CD4-positive, alpha-beta T cell (primary cell): ENCODE results near the gene PCOLCE2. TPM values are rescaled to one million over a fixed set of nuclear protein-coding genes. Genes with fewer than 3 reads are reported as not detected.

Source experiments
- ATAC-seq: fragments of 200-7000 bp; cut with Tn5 transposase; one replicate; pipeline ENCODE4 v1.10.0; 2022; ENCODE audit warnings: mild to moderate bottlenecking; ENCODE audit not compliant: poor library complexity
- CTCF ChIA-PET: fragments of 350-600 bp; sonication (Branson Sonifier 250); formaldehyde crosslinking; loops from one replicate; lab custom pipeline; 2021; ENCODE audit warnings: antibody characterized with exemption, inconsistent platforms; lab: Charles Lee
- POLR2A ChIA-PET: fragments of 350-600 bp; sonication (Branson Sonifier 250); formaldehyde crosslinking; loops from one replicate; lab custom pipeline; 2021; ENCODE audit warnings: antibody characterized with exemption, inconsistent platforms; lab: Charles Lee
- DNase-seq, 14 experiments: peaks; one replicate each; pipeline ENCODE4 v3.0.0-alpha.2; 2013 to 2020; ENCODE audit warnings: mixed read lengths in 2 of 14
- H3K27ac ChIP-seq, 2 donors: one replicate each; pipeline versions ENCODE4 v1.5.1 to v1.7.0; 2013; ENCODE audit warnings: low read length in 2 of 2, low read depth in 1 of 2, mild to moderate bottlenecking in 1 of 2
- H3K27me3 ChIP-seq, 2 experiments: 1 replicate in 1 of 2; 2 replicates in 1 of 2; pipeline versions ENCODE4 v1.6.1 to v1.7.0; 2013; ENCODE audit warnings: low read length in 2 of 2, control low read depth in 1 of 2, mild to moderate bottlenecking in 1 of 2, moderate library complexity in 1 of 2; ENCODE audit not compliant: insufficient read depth in 2 of 2, control insufficient read depth in 1 of 2
- H3K36me3 ChIP-seq: one replicate; pipeline ENCODE4 v1.6.1; 2013; ENCODE audit warnings: low read length, control low read depth; ENCODE audit not compliant: insufficient read depth
- H3K4me1 ChIP-seq: one replicate; pipeline ENCODE4 v1.6.1; 2013; ENCODE audit warnings: low read length, control low read depth; ENCODE audit not compliant: insufficient read depth
- H3K4me3 ChIP-seq: one replicate; pipeline ENCODE4 v1.5.1; 2013; ENCODE audit warnings: mild to moderate bottlenecking, low read length, moderate library complexity
- H3K9me3 ChIP-seq, 2 experiments: 1 replicate in 1 of 2; 2 replicates in 1 of 2; pipeline versions ENCODE4 v1.6.1 to v1.7.0; 2013; ENCODE audit warnings: low read length in 2 of 2, mild to moderate bottlenecking in 2 of 2, control low read depth in 1 of 2, moderate library complexity in 1 of 2; ENCODE audit not compliant: control insufficient read depth in 1 of 2, insufficient read depth in 1 of 2
- H3K27ac Mint-ChIP-seq: one replicate; pipeline ENCODE4 v1.8.0; 2020; ENCODE audit warnings: mixed read lengths
- H3K27me3 Mint-ChIP-seq: one replicate; pipeline ENCODE4 v1.8.0; 2021; ENCODE audit warnings: mixed read lengths
- H3K36me3 Mint-ChIP-seq: one replicate; pipeline ENCODE4 v1.8.0; 2021; ENCODE audit warnings: low read depth, mixed read lengths
- H3K4me1 Mint-ChIP-seq: one replicate; pipeline ENCODE4 v1.8.0; 2021; ENCODE audit warnings: low read depth, mixed read lengths
- H3K4me3 Mint-ChIP-seq: one replicate; pipeline ENCODE4 v1.8.0; 2020; ENCODE audit warnings: mild to moderate bottlenecking, mixed read lengths
- H3K9me3 Mint-ChIP-seq: one replicate; pipeline ENCODE4 v1.8.0; 2020; ENCODE audit warnings: mixed read lengths
- intact Hi-C, 2 experiments: fragments of 100-400 bp; cut with DNase I in 1 of 2; cut with micrococcal nuclease in 1 of 2; formaldehyde crosslinking; loops; one replicate each; pipeline versions ENCODE4 v1.15.1 to v1.9.0; 2023 to 2025; cut with DNase I, micrococcal nuclease
- total RNA-seq, 174 experiments: library from RNA in 2 of 174; stranded (reverse) in 2 of 174; gene quantifications; one replicate each; pipeline ENCODE4 v1.2.3 and lab custom pipeline; 2021 to 2026
- TF ChIP-seq, protein P1 (sequence below): fragments of 200-600 bp; IDR thresholded peaks from one replicate; pipeline ENCODE4 v1.8.0; 2022; ENCODE audit warnings: antibody characterized with exemption, mild to moderate bottlenecking

Gene PCOLCE2
- total RNA-seq, 2 experiments from 2014 or later, result not detected

DNA sequence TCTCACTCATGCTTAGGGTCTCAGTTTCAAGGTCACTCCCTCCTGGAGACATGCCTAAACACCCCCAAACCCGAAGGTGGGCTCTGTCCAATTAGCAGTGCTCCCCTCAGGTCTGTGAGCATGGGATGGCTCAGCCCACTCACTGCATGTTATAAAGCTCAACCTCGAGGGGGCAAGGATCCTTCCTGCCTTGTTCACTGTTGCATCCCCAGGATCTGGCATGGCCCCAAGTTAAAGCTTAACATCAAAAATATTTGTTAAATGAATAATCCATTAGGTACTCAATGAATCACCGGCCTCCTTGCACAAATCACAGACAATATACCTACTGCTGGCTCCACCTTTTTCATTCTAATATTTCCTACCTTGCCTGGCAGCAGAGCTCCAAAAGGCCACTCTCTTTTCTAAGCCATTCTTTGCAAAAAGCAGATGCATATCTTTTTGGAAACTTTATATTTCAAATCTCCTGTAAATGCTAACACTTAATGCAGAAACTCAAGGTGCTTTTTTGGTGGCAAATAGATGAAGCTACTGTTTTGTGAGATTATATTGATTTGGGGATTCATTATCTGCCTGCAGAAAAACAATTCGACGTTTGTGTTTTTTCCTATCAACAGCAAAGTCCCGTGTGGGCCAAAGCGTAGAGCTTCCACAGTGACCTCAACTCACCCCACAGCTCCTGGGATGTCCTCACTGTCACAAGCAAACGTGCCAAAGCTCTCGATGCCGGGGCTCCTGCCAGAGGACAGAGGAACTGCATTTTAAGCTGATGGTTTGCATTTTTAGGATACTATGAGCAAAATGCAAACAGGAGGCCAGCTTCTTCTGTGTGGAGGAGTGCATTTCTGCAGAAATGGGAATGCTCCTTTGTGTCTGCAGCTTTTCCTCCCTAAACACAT is 35.4 kb downstream of the PCOLCE2 start:
- H3K4me3 ChIP-seq, result no peak overlapping the region
- no peak for ATAC-seq
- CTCF ChIA-PET, result no interaction called here
- no peaks in the 10 kb centered on the region for H3K9me3 Mint-ChIP-seq
- no peak overlapping the region for H3K27ac ChIP-seq
- no peak overlapping the region for H3K27ac Mint-ChIP-seq
- no peak for DNase-seq
- TF ChIP-seq, protein P1, sequence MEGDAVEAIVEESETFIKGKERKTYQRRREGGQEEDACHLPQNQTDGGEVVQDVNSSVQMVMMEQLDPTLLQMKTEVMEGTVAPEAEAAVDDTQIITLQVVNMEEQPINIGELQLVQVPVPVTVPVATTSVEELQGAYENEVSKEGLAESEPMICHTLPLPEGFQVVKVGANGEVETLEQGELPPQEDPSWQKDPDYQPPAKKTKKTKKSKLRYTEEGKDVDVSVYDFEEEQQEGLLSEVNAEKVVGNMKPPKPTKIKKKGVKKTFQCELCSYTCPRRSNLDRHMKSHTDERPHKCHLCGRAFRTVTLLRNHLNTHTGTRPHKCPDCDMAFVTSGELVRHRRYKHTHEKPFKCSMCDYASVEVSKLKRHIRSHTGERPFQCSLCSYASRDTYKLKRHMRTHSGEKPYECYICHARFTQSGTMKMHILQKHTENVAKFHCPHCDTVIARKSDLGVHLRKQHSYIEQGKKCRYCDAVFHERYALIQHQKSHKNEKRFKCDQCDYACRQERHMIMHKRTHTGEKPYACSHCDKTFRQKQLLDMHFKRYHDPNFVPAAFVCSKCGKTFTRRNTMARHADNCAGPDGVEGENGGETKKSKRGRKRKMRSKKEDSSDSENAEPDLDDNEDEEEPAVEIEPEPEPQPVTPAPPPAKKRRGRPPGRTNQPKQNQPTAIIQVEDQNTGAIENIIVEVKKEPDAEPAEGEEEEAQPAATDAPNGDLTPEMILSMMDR, result no peak
- H3K27me3 ChIP-seq, result no peaks in the 10 kb centered on the region
- H3K36me3 ChIP-seq, result no peaks in the 10 kb centered on the region
- intact Hi-C loops, result no loop called here
- no peaks in the 10 kb centered on the region for H3K9me3 ChIP-seq
- H3K4me1 ChIP-seq, result no peaks in the 10 kb centered on the region
- POLR2A ChIA-PET, result no interaction called here
- peaks cover 11% of the 10 kb centered on the region for H3K27me3 Mint-ChIP-seq
- H3K36me3 Mint-ChIP-seq, result no peaks in the 10 kb centered on the region
- H3K4me1 Mint-ChIP-seq, result no peaks in the 10 kb centered on the region
- no peak overlapping the region for H3K4me3 Mint-ChIP-seq

DNA sequence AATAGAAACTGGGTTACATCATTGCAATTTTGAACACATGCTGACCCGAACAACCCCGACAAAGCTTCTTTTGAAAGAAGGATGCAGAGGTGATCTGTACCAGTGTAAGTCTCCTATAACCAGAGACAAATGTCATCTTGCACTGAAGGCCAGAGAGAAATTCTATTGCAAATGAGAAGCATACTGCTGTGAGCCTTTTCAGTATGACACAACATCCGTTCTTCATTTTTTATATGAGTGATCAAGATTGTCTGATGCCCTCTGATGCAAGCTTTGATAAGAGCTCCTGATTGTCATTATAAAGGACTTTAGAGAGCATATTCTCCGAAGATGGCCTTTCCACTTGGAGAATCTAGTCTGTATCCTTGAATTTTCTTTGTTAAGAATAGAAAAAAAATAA is 36.9 kb downstream of the PCOLCE2 start:
- Mint-ChIP-seq H3K4me3 (no peak overlapping the region), H3K4me1 (no peaks in the 10 kb centered on the region), H3K36me3 (no peaks in the 10 kb centered on the region), H3K9me3 (no peaks in the 10 kb centered on the region), H3K27me3 (peaks cover 5% of the 10 kb centered on the region), H3K27ac (no peak overlapping the region)
- intact Hi-C loops, result no loop called here
- TF ChIP-seq, protein P1, result no peak
- no peaks in the 10 kb centered on the region for H3K9me3 ChIP-seq
- no peak overlapping the region for H3K27ac ChIP-seq
- H3K4me1 ChIP-seq, result no peaks in the 10 kb centered on the region
- H3K36me3 ChIP-seq, result no peaks in the 10 kb centered on the region
- H3K27me3 ChIP-seq, result no peaks in the 10 kb centered on the region
- ChIA-PET POLR2A (no interaction called here), CTCF (no interaction called here)
- no peak for ATAC-seq
- DNase-seq, result no peak
- H3K4me3 ChIP-seq, result no peak overlapping the region

DNA sequence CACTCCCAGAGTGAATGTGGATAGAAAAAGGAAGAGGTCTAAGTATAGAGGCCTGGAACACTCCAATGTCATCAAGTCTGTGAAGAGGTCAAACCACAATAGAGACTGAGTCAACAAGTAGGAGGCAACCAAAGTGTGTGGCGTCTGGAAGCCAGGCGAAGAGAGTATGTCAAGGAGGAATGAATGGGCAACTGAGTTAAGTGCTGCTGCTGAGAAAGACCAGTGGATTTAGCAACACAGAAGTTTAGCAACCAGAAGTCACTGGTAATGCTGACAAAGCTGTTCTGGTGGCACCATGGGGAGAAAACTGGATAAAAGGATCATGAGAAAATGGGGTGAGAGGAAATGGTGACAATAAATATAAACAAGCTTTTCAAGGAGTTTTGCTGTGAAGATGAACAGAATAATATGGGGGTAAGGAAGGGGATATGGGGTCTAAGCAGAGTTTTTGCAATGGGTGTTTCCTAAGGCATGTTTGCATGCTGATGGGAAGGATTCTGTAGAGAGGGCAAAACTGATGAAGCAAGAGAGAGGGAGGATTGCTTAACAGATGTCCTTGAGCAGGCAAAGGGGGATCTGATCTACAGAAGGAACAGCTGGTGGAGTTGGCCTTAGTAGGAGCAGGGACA is 38.4 kb downstream of the PCOLCE2 start:
- ATAC-seq (no peak), DNase-seq (peak in 2 of 14 experiments; percentile 6 to 44)
- H3K4me3 ChIP-seq, result no peak overlapping the region
- Mint-ChIP-seq H3K4me1 (no peaks in the 10 kb centered on the region), H3K27me3 (peaks cover 10% of the 10 kb centered on the region), H3K4me3 (no peak overlapping the region), H3K9me3 (no peaks in the 10 kb centered on the region), H3K36me3 (no peaks in the 10 kb centered on the region), H3K27ac (no peak overlapping the region)
- POLR2A ChIA-PET, result no interaction called here
- CTCF ChIA-PET, result no interaction called here
- no peaks in the 10 kb centered on the region for H3K36me3 ChIP-seq
- H3K9me3 ChIP-seq, result no peaks in the 10 kb centered on the region
- no peak overlapping the region for H3K27ac ChIP-seq
- intact Hi-C loops, result no loop called here
- no peaks in the 10 kb centered on the region for H3K27me3 ChIP-seq
- no peaks in the 10 kb centered on the region for H3K4me1 ChIP-seq
- TF ChIP-seq, protein P1, result no peak
